LNCAP (cell line): ENCODE data around the gene ANP32B.

Source experiments
- CTCF ChIP-seq: fragments of 450-650 bp; IDR thresholded peaks from 2 replicates; pipeline ENCODE4 v1.5.1; 2017; ENCODE audit warnings: mild to moderate bottlenecking

The ANP32B gene

GRCh38 chr9:97961361-97961760, 21.8 kb upstream of the ANP32B start:
- no peak for TF ChIP-seq CTCF

- TF ChIP-seq CTCF: no peak
Observed at GRCh38 chr9:97962136-97962535, 21.0 kb upstream of the ANP32B start.

DNA sequence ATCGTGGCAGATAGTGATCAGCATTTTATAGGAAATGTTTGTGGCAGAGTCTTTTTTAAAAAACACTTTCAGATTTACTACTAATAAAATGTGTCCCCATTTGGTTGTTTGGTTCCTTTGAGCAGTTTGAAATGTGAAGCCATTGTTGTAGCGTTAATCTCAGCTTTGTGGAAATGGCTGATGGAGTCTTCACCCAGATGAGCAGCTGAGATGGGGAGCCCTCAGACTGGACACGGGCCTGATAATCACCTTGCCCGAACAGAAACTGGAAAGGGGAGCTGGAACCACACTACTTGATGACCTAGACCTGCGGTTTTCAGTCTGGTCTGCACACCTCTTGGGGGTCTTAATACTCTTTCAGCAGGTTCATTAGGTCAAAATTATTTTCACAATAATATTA, 20.6 kb upstream of the ANP32B start:
- no peak for TF ChIP-seq CTCF

GRCh38 chr9:97963232-97963631, 19.9 kb upstream of the ANP32B start:
- TF ChIP-seq CTCF: no peak

GRCh38 chr9:97964901-97965300, 18.2 kb upstream of the ANP32B start:
- TF ChIP-seq CTCF: no peak

- TF ChIP-seq CTCF: no peak
Observed at GRCh38 chr9:97966493-97966892, 16.6 kb upstream of the ANP32B start.

GRCh38 chr9:97969014-97969413, 14.1 kb upstream of the ANP32B start:
- no peak for TF ChIP-seq CTCF

- TF ChIP-seq CTCF: no peak
Observed at GRCh38 chr9:97970165-97970564, 13.0 kb upstream of the ANP32B start.
